Measurements from ENCODE around the gene IFI27L2.
A peak's percentile ranks its signal among the peaks of the same experiment; 100 is the strongest.

The IFI27L2 gene

DNA sequence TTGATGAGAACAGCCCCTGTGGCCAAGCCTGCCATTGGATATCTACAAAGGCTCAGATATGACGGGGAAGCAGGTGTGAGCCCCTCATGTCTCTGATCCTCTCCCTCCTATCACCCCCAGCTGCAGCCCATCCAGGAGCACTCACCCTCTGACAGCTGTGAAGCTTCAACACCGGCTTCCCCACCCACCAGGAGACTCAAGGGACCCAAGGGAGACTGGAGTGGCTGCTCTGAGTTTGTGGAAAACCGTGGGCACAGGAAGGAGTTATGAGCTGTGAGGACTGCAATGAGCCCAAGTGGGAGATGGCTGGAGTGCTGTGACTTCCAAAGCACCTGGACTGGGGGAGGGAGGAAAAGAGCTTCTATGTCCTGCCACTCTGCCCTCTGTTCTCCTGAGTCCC is 7.9 kb downstream of the IFI27L2 start:
- no peak for DNase-seq

DNA sequence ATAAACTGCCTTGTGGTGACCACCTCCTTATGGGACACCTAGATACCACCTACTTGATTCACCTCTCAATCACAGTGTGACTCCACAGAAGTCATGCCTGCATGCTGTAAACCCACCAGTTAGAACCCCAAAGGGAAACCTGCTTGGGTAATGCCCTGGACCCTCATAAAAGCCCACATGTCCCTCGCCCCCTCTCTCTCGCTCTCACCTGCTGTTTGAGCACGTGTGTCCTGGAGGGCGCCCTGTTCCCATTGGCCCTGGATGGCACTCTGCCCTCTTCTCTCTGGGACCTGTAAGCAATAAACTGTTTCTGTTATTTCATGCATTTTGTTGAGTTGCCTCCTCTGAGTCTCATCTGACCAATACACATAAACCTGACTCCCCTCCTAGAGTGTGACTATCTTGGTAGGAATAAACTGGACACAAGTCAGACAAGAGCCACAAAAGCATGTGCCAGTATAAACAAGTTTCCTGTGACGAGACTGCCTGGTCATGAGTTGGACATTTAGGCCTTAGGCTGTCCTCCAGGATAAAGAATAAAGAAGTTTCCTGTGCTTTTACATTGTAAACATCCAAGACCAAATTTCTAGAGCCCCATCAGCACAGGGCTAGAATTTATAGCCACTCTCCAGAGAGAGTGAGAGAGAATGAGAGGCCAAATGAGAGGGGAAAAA is 8.6 kb downstream of the IFI27L2 start:
- peak; percentile 61 for DNase-seq

DNA sequence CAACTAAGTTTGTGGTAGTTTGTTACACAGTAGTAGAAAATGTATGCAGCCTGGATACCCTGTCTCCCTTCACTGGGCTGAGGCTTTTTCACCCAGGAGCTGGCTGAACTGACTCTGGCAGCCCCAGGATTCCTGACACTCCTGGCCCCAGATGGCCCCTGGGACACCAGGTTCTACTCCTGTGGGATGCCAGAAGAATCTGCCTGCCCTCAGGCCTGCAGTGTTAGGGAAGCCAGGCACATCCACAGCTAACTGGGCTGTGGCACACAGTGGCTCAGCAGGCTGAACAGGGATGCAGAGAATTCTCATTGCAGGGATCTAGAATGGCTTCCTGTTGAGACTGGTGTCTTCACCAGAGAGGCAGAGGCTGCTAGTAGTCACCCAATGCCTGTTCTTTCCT is 10.3 kb downstream of the IFI27L2 start:
- no peak for DNase-seq

DNA sequence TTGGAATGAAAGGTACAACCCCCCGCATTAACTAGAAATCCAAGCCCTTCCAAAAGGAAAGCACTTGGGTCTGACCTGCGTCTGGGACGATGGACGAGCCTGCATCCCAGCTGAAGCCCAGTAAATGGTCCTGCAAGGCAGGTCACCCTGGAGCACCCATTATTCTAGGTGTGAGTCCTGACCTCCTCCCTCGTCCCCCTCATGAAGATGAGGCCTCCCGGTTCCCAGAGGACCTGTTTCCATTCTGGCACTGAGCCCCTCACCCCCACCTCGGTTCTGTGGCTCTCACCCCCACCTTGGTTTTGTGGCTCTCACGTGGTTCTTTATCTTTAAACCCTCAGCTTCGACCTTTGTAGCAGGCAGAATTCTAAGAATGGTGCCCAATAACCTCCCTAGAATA is 11.5 kb downstream of the IFI27L2 start:
- no peak for DNase-seq

DNA sequence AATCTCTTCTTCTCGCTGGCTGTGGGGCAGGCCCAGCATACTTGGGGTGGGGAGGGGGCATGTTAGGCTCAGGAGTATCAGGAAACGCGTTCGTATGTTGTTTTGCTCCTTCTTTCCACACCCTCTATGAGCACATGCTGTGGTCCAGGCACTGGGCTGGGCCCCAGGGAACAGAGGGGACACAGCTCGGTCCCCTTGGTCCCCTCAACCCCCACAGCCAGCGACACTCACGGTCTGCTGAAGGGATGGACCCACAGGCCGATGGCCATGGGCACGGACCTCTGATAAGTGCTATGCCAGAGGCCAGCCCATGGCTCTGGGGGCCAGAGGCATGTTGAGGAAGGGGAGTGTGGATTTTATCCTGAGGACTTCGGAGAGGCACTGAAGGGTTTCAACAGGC is 12.7 kb downstream of the IFI27L2 start:
- no peak for DNase-seq

DNA sequence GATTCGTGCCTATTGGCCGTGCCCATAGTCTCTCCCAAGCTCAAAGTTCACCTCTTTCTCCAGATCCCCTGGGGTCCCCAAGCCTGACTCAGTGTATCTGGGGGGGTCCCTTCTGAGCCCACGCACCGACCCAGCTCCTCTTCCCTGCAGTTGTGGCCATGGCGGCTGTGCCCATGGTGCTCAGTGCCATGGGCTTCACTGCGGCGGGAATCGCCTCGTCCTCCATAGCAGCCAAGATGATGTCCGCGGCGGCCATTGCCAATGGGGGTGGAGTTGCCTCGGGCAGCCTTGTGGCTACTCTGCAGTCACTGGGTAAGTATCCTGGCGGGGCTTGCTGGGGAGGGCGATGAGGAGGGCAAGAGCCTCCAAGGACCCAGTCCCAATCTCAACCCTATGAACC is 13.8 kb downstream of the IFI27L2 start:
- no peak for DNase-seq

DNA sequence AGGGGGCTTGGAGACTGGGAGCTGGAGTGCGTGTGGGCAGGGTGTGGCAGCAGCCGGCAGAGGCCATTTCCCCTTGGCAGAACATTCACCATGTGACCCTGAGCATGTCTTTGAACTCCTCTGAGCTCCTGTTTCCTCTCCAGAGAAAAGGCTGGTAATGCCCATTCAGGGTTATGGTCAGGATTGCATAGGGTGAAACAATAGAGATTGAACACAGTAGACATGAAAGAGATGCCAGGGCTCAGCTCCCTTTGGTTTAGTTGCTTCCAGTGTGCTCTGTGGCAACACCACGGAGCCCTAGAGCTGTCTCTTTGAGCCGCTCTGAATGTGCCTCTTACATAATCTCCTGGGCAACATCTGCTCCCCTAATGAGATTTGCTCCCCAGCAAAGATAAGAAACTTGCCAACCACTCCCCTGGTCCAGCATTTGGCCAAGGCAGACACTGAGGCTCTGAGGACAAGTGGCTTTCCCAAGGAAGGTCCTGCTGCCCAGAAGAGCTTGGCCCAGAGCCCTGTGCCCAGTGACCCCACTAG is 14.3 kb downstream of the IFI27L2 start:
- no peak for DNase-seq

DNA sequence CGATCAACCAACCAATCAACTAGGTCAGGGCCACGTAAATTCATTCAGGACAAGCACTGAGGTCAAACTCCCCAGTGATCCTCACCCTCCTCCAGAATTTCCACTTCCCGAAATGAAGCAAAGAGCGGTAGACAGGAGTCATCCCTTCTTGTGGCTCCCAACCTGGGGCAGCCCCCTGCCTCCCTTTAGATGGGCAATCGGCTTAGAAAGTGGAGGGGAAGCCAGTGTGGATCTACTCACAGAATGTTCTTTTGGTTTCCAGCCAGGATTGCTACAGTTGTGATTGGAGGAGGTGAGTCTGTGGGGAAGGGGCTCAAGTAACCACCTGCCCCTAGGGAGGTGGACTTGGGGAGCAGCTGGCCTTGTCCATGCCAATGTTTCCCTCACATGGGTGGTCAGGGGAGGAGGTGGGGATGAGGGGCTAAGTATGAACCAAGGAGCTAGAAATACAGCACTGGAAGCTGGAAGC is 14.8 kb downstream of the IFI27L2 start:
- no peak for DNase-seq

DNA sequence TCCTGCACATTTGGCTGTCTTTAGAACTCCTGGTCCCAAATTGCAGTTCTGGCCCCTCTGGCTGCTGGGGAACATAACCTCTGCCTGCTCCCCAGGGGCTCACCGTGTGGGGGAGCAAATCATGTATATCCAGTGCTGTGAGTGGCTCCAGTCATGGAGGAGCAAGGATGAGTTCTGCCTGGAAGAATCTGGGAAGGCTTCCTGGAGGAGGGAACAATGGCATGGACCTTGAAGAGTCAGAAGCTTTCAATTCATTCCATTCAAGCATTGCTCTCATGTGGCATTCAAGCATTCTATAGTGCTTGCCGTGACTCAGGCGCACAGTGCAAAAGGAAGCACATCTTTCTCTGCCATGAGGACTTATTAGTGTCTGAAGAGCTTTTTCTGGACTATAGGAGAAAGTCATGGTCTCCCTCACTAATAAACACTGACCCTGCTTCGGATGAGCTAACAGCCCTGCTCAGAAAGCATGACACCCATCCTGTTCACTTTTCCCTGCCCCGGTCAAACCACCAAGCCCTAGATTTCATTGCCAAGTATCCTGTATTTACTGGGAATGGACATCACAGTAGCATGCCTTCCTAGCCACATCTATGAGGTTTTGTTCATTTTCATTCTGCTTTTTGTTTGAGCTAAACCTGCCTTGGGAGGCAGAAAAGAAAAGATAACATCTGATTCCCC is 15.4 kb downstream of the IFI27L2 start:
- no peak for DNase-seq

DNA sequence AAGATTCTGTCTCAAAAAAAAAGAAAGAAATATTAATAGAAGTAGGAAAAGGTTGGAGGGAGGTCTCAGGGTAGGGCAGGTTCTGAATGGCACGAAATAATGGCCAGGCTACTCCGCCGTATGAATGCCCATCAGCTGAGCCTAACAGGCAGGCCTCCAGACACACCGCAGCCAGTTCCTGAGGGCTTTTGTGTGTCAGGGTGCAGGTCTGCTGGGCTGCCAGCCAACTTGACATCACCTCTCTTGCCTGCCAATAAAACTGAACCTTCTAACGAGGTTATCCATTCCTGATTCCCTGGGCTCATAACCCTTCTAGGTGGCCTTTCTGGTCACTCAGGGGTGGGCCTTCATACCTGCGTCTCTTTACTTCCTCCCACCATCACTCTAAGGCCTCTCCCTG is 15.9 kb downstream of the IFI27L2 start:
- no peak for DNase-seq

DNA sequence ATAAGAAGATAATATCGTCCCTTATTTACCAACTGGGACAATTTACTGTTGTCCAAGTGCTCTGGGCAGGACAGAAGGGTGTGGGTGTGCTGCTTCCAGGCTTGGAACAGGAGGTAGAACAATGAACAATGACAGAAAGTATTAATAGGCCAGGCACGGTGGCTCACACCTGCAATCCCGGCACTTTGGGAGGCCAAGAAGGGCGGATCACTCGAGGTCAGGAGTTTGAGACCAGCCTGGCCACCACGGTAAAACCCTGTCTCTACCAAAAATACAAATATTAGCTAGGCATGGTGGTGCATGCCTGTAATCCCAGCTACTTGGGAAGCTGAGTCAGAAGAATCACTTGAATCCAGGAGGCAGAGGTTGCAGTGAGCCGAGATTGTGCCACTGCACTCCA is 16.3 kb downstream of the IFI27L2 start:
- no peak for DNase-seq

DNA sequence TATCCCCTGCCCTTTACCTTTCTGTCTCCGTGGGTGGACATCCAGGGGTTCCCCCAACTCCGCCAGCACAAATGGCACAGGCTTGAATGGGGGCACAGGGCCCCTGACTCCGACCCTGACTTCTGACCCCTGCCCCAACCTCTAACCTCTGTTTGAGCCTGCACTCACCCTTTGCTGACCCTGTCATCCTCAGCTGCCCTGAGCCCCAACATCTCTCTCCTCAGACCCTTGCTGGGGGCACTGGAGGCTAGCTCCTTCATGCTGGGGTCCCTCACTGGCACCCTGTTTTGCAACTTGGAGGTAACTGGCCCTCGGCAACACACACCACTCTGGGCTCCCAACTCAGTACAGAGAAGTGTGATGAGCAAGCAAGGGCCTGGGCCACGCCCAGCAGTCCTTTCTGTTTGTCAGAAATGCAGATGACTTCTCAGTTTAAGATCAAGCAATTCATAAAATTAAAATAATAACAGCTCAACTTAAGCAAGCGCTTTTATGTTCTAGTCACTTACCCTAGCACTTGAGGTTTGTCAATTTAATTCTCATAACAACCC is 16.8 kb downstream of the IFI27L2 start:
- no peak for DNase-seq

DNA sequence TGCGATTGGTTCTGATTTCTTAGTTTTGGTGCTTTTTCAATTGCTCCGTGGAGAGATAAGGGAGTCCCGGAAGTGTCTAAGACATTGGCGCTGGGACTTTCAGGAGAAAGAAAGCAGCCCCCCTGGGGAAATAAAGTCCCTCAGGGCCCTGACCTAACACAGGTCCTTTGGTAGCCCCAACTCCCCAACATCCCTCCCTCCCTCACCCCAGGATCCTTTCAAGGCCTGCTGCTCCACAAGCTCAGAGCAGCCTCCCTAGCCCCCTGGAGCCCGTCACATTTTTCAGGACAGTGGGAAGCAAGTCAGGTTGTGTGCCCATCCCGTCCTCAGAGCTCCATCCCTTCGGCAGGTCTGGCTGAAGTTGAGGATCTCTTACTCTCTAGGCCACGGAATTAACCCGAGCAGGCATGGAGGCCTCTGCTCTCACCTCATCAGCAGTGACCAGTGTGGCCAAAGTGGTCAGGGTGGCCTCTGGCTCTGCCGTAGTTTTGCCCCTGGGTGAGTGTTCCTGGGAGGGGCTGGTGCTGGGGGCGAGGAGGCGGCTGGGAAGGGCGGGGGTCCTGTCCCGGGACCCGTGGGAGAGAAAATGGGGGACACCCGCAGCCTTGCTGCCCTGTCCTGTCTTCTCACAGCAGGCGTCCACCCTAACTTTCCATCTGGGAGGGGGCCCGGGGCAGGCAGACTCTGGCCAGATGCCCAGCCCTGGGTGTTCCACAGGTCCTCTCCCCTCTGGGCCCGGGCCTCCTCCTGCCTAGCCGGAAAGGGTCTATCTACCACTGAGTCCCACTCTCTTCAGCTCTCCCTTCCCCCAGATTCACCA is 17.9 kb downstream of the IFI27L2 start:
- DNase-seq = no peak

DNA sequence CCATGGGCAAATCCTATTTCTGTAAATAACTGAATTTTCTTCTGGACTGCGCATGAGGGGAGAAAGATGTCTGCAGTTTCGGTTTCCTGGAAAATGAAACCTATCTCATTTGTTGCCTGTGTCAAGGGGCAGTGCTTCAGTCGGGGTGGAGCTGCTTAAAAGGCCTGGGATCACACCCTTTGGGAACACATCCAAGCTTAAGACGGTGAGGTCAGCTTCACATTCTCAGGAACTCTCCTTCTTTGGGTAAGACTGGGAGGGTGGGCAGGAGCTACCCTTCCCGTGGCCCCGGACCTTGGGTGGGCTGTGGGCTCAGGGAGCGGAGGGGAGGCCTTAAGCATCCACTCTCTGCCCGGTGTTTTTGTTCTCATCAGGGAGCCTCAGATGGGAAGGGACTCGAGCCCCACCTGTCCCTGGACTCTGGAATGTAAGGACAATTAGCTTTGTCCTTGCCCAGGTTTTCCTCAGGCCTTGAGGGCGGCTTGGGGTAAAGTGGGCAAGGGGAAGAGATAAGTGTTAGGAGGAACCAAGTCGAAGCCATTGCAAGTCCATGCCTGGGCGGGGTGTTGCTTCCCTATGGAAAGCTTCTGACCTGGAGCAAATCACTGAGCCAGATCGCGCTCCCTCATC is 18.7 kb downstream of the IFI27L2 start, which contains the start of gene IFI27:
Gene IFI27, plus strand, starts transcription at position 185 of the 630 bp plus-strand sequence.
- no peak for DNase-seq

DNA sequence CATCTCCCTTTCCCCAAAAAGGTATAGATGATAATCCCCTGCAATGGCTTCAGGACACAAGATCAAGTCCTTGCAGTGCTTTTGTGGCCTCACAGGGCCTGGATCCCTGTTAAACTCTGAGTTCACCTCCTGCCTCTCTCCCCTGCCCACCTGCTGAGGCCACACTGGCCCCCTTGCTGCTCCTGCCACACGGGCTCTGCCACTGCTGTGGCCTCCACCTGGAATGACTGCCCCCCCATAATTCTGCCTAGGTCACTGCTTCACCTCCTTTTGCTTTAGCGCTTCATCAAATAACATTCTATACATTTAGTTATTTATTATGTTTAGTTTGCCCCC is 19.5 kb downstream of the IFI27L2 start:
- no peak for DNase-seq

DNA sequence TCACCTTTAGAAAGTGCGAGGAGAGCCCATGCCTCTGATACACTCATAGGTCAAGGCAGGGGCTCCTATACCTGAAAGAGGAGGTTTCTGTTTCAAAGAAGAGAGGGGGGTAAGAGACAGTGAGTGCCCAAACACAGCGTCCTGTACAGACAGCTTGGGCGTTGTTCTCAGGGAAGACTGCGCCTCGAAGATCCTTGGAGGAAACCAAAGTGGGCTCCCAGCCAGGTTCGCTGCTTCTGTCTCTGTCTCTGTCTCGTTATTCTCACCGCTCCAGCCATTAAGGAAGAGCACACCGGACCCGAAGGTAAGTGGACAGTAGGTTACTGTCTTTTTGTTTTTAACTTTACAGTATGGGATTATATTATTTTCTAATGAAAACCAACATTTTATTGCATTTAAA is 24.7 kb downstream of the IFI27L2 start:
- DNase-seq = no peak

DNA sequence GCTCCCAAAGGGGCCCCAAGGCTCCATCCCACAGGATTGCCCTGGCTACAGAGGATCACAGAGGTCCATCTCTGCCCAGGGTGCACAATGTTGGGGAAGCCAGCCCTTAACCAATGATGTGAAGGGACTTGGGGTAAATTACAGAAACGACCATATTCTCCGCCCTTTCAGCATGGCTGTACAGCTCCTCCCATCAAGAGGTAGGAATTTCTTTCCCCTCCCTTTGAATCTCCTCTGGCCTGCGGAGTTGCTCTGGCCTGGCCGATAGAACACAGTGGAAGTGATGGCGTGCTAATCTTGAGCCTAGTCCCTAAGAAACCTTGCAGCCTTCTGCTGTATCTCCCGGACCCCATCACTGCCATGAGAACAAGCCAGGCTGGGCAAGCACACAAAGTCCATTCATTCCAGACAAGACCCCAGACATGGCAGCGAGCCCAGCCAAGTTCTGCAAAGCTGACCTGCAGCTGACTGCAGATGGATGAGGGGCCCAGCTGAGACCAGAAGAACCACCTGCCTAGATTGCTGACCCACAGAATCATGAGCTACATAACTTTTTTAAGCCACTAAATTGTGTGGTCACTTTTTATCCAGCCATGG is 25.8 kb downstream of the IFI27L2 start:
- DNase-seq = no peak

DNA sequence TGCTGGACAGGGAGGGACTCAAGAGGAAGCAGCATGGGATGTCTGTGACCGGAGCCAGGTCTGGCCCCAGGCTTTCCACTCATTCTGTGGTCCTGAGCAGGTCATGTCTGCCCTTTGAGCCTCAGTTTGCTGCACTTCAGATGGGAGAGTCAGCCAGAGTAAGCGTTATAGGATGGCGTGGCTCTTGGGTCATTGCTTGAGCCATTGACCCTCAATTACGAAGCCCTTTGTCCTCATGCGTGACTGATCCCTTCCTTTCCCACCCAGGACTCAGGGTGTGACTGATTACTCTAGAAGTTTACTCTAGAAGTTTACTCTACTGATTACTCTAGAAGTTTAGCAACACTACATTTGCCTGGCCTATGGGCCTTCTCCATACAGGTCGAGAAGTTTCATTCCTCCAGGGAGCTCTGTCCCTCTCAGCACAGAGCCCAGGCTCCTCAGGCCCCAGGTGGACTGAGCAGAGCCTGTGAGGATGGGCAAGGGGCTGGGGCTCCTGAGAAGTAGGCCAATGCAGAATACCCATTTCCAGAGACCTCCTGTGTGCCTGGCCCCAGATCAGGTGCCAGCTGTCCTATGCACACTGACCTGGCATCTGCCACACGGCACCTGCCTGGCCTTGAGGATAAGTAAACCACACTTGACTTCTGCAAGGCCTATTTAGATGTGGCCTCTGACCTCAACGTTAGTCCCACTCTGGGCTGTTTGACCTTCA is 26.5 kb downstream of the IFI27L2 start:
- DNase-seq = no peak

DNA sequence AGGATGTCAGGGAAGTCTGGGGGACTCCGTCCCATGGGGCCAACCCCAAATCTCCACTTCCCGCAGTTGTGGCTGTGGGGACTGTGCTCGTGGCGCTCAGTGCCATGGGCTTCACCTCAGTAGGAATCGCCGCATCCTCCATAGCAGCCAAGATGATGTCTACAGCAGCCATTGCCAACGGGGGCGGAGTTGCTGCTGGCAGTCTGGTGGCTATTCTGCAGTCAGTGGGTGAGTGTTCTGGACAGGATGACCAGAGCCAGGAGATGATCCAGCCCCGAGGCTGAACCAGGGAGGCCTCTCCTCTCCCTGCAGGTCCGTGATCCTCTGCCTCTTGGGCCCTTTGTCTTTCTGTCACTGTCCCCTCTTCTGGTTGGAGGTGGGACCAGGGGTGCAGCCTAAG is 27.7 kb downstream of the IFI27L2 start:
- no peak for DNase-seq

DNA sequence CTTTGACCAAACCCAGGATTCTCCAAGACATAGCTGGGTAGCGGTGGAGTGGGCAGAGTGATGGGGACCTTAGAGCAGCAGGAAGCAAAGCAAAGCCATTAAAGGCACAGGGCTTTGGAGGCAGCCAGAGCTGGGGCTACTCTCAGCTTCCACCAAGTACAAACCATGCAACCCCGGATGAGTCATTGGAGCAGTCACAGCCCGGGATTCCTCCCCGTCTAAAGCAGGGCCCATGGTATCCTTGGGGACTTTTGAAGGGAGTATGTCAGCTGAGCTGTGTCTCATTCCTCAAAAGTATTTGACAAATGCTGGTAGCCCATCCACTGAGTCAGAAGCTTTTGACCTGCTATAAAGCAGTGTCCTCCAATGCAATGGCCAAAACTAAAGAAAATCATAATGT is 28.6 kb downstream of the IFI27L2 start:
- DNase-seq = peak; percentile 55

DNA sequence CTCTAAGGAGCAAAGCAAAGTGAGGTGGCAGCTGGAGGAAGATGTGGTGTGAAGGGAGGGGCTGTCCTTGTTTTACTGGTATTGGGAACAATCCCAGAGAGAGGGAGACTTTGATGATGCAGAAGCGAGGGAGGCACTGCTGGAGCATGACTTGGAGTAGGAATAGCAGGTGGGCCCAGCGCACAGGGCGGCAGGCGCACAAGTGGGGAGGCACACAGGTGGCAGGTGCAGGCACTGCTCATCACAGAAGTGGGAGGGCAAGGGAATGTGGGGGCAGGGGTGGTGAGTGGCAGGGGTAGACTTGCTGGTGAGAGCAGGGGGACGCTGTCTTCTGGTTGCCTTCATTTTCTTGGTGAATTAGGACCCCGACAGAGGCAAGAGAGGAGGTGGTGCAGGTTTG is 30.4 kb downstream of the IFI27L2 start:
- no peak for DNase-seq

Measured in T1000 (cell line).